Heart left ventricle (tissue), 16 donors: Measurements from ENCODE around the gene TENT5A. TPM values are rescaled to one million over a fixed set of nuclear protein-coding genes. Genes with fewer than 3 reads are reported as not detected.

Experiments used
- ATAC-seq, 4 donors: fragments of 200-7000 bp; cut with Tn5 transposase; one replicate each; pipeline ENCODE4 v1.9.1; 2020 to 2022; ENCODE audit warnings: moderate library complexity in 4 of 4, mild to moderate bottlenecking in 3 of 4, moderate number of reproducible peaks in 1 of 4
- DNase-seq, 5 donors: peaks; one replicate each; pipeline ENCODE4 v3.0.0-alpha.2; 2020
- H3K27ac ChIP-seq, 12 donors: fragments of 200-600 bp; sonication (generic) in 4 of 12; one replicate each; pipeline versions ENCODE4 v1.5.0 to v1.8.0; 2016 to 2022; ENCODE audit warnings: mild to moderate bottlenecking in 2 of 12
- H3K27me3 ChIP-seq, 9 donors: fragments of 200-600 bp; sonication (generic) in 2 of 9; one replicate each; pipeline versions ENCODE4 v1.5.1 to v1.8.0; 2016 to 2022; ENCODE audit warnings: mild to moderate bottlenecking in 3 of 9
- H3K36me3 ChIP-seq, 9 donors: fragments of 200-600 bp; sonication (generic) in 2 of 9; one replicate each; pipeline versions ENCODE4 v1.5.0 to v1.8.0; 2018 to 2022; ENCODE audit warnings: mild to moderate bottlenecking in 2 of 9
- H3K4me1 ChIP-seq, 12 donors: fragments of 200-600 bp; sonication (generic) in 4 of 12; one replicate each; pipeline versions ENCODE4 v1.5.0 to v1.8.0; 2016 to 2022; ENCODE audit warnings: mild to moderate bottlenecking in 3 of 12
- H3K4me3 ChIP-seq, 12 donors: fragments of 200-600 bp; sonication (generic) in 4 of 12; one replicate each; pipeline versions ENCODE4 v1.5.0 to v1.8.0; 2017 to 2022; ENCODE audit warnings: mild to moderate bottlenecking in 9 of 12, moderate library complexity in 4 of 12
- H3K9me3 ChIP-seq, 12 donors: fragments of 200-600 bp; sonication (generic) in 4 of 12; one replicate each; pipeline versions ENCODE4 v1.5.0 to v1.8.0; 2016 to 2022; ENCODE audit warnings: mild to moderate bottlenecking in 1 of 12
- CTCF ChIP-seq, 12 donors: fragments of 200-600 bp; sonication (generic) in 4 of 12; IDR thresholded peaks; one replicate each; pipeline versions ENCODE4 v1.5.0 to v1.8.0; 2018 to 2022; ENCODE audit warnings: antibody characterized with exemption in 12 of 12, mild to moderate bottlenecking in 5 of 12
- POLR2A ChIP-seq, 2 donors: fragments of 450-650 bp; IDR thresholded peaks; one replicate each; pipeline ENCODE4 v1.6.1; 2017; ENCODE audit warnings: antibody characterized with exemption in 2 of 2, mild to moderate bottlenecking in 2 of 2, moderate library complexity in 2 of 2
- WGBS, 4 donors: extraction: QIAGEN DNeasy Blood & Tissue Kit in 2 of 4; methylation state at CpG; one replicate each; pipeline versions ENCODE4 v1.1.5 to v1.1.7; 2013 to 2018; 5-methylcytosine and 5-hydroxymethylcytosine counted together
- intact Hi-C, 10 donors: fragments of 100-400 bp; cut with DNase I; formaldehyde crosslinking; loops; one replicate each; pipeline versions ENCODE4 v1.11.1 to v1.14.2; 2022
- polyA plus RNA-seq, 2 donors: library from polyadenylated mRNA; stranded (reverse); fragments of 200-250 nt; gene quantifications; one replicate each; pipeline ENCODE4 v1.2.3, GENCODE V29; 2013
- total RNA-seq, 9 donors: library from RNA; depleted of rRNA in 2 of 9; stranded (reverse); fragments of >200 nt in 2 of 9; fragmentation: NEBNext Ultra II Directional in 3 of 9; extraction: Animal tissue kit (Norgen Biotek cat#: 25700) in 3 of 9; gene quantifications; one replicate each; pipeline versions ENCODE4 v1.1.0 to v1.2.4, GENCODE V29; 2016 to 2023
- donor health status: ischemic (EF 13 %, LVEDD 7.1; RV severe dilation, severe dysfunction).
- donor health status: healthy with polysubstance abuse.
- donor health status: DM: no; HTN: yes; CAD: no.
- donor health status: DM: no; HTN: no; CAD: no.
- donor health status: ischemic (EF 25% LVEDD 6.9; RV normal size, moderate dysfunction).
- donor health status: ischemic (EF 25% LVEDD 5.7; RV mildly dilated, moderate dysfunction).
- donor health status: healthy.
- donor health status: DM: yes; HTN: yes; CAD: no.
- donor health status: ischemic (EF 35%, LVEDD 5.7; RV mildly dilated, moderate dysfunction).
- donor health status: nonischemic (EF 11% LVEDD 7.7; RV severe dilation, severe dysfunction).
- donor health status: DM: yes; HTN: yes; CAD: no.
- donor health status: PGD.
- donor health status: ischemic (EF 29% LVEDD 5.4; RV normal size, mild dysfunction).
- donor health status: nonischemic (EF 23%, LVEDD 6.1; RV moderate dilation, normal function).

Gene TENT5A
- total and polyA plus RNA-seq, 11 donors: 15.4 to 47.2 (median 40.2) TPM

GRCh38 chr6:81797591-81797990 is 45.1 kb upstream of the TENT5A start:
- peak in 1 of 4 donors; percentile 32 for ATAC-seq
- WGBS, 4 donors: 38 to 67% (median 61%) methylated on average over 1 of the region's 1 CpG
- intact Hi-C loops: no loop called here

GRCh38 chr6:81795890-81796289 is 43.4 kb upstream of the TENT5A start:
- TF ChIP-seq CTCF (IDR thresholded peaks at IDR 0.05): no peak
- TF ChIP-seq POLR2A (IDR thresholded peaks at IDR 0.05): no peak
- H3K9me3 ChIP-seq: peaks cover 0 to 9% (median 0%) of the 10 kb centered on the region in 12 donors
- peaks cover 0 to 16% (median 0%) of the 10 kb centered on the region in 12 donors for H3K4me1 ChIP-seq
- no peaks in the 10 kb centered on the region for H3K36me3 ChIP-seq
- intact Hi-C loops: no loop called here
- H3K27me3 ChIP-seq: no peaks in the 10 kb centered on the region
- DNase-seq (no peak), ATAC-seq (no peak)
- no peak overlapping the region for H3K4me3 ChIP-seq
- H3K27ac ChIP-seq: no peak overlapping the region
- 87 to 95% (median 91%) methylated on average over 1 of the region's 1 CpG for WGBS, 4 donors

More at GRCh38 chr6:81797591-81797990, 45.1 kb upstream of the TENT5A start:
- Histone ChIP-seq H3K27ac (no peak overlapping the region), H3K36me3 (no peaks in the 10 kb centered on the region), H3K27me3 (no peaks in the 10 kb centered on the region), H3K4me3 (no peak overlapping the region), H3K4me1 (peaks cover 0 to 16% (median 0%) of the 10 kb centered on the region in 12 donors), H3K9me3 (peaks cover 0 to 9% (median 0%) of the 10 kb centered on the region in 12 donors)
- DNase-seq: no peak
- TF ChIP-seq POLR2A (IDR thresholded peaks at IDR 0.05) (no peak), CTCF (IDR thresholded peaks at IDR 0.05) (no peak)

- intact Hi-C loops: no loop called here
- no peak for DNase-seq
- 81 to 93% (median 91%) methylated on average over 4 of the region's 4 CpGs for WGBS, 4 donors
Observed at GRCh38 chr6:81793821-81794475, 41.5 kb upstream of the TENT5A start.

More at GRCh38 chr6:81793821-81794475, 41.5 kb upstream of the TENT5A start:
- Histone ChIP-seq H3K36me3 (no peaks in the 10 kb centered on the region), H3K4me3 (no peak overlapping the region), H3K27ac (no peak overlapping the region), H3K9me3 (peaks cover 0 to 9% (median 0%) of the 10 kb centered on the region in 12 donors), H3K4me1 (peaks cover 0 to 16% (median 0%) of the 10 kb centered on the region in 12 donors), H3K27me3 (no peaks in the 10 kb centered on the region)
- no peak for ATAC-seq
- TF ChIP-seq POLR2A (IDR thresholded peaks at IDR 0.05) (no peak), CTCF (IDR thresholded peaks at IDR 0.05) (no peak)
